Muscle layer of duodenum (tissue), 2 donors: Measurements from ENCODE around the gene CCR5AS.
"Not testable (repeated sequence)": the region's sequence is repeated elsewhere in the genome, so short reads cannot be mapped to it uniquely, and the experiment has no call there.

ENCODE experiments used
- H3K27ac ChIP-seq: one replicate; pipeline ENCODE4 v1.7.0; 2013; ENCODE audit warnings: mild to moderate bottlenecking, low read length
- H3K27me3 ChIP-seq: one replicate; pipeline ENCODE4 v1.7.0; 2013; ENCODE audit warnings: low read depth, mild to moderate bottlenecking, control low read depth, low read length
- H3K36me3 ChIP-seq, 2 donors: one replicate each; pipeline ENCODE4 v1.7.0; 2013; ENCODE audit warnings: low read length in 2 of 2, control low read depth in 1 of 2, mild to moderate bottlenecking in 1 of 2; ENCODE audit not compliant: insufficient read depth in 2 of 2, control insufficient read depth in 1 of 2
- H3K4me1 ChIP-seq, 2 donors: one replicate each; pipeline ENCODE4 v1.7.0; 2013; ENCODE audit warnings: low read length in 2 of 2, mild to moderate bottlenecking in 2 of 2, control low read depth in 1 of 2, moderate library complexity in 1 of 2; ENCODE audit not compliant: insufficient read depth in 2 of 2, control insufficient read depth in 1 of 2
- H3K4me3 ChIP-seq, 2 donors: one replicate each; pipeline ENCODE4 v1.7.0; 2013; ENCODE audit warnings: low read length in 2 of 2, low read depth in 1 of 2, mild to moderate bottlenecking in 1 of 2
- H3K9me3 ChIP-seq, 2 donors: one replicate each; pipeline ENCODE4 v1.7.0; 2013; ENCODE audit warnings: low read length in 2 of 2, control low read depth in 1 of 2, mild to moderate bottlenecking in 1 of 2; ENCODE audit not compliant: control insufficient read depth in 1 of 2
- donor health status: healthy.

The CCR5AS gene

GRCh38 chr3:46391526-46391925 is 15.3 kb downstream of the CCR5AS start:
- not testable (repeated sequence) for H3K4me3 ChIP-seq, H3K4me1 ChIP-seq, H3K27ac ChIP-seq, H3K9me3 ChIP-seq, H3K36me3 ChIP-seq, H3K27me3 ChIP-seq

- Histone ChIP-seq H3K27me3 (no peaks in the 10 kb centered on the region), H3K4me3 (no peak overlapping the region), H3K27ac (no peak overlapping the region), H3K4me1 (no peaks in the 10 kb centered on the region), H3K36me3 (no peaks in the 10 kb centered on the region), H3K9me3 (no peaks in the 10 kb centered on the region)
Observed at GRCh38 chr3:46389306-46389705, 17.6 kb downstream of the CCR5AS start.

- not testable (repeated sequence) for H3K36me3 ChIP-seq, H3K4me3 ChIP-seq, H3K9me3 ChIP-seq, H3K27me3 ChIP-seq, H3K4me1 ChIP-seq, H3K27ac ChIP-seq
Observed at GRCh38 chr3:46388847-46389246, 18.0 kb downstream of the CCR5AS start.

- H3K4me1 ChIP-seq = no peaks in the 10 kb centered on the region
- no peaks in the 10 kb centered on the region for H3K27me3 ChIP-seq
- no peaks in the 10 kb centered on the region for H3K9me3 ChIP-seq
- H3K4me3 ChIP-seq = no peak overlapping the region
- H3K27ac ChIP-seq = no peak overlapping the region
- H3K36me3 ChIP-seq = no peaks in the 10 kb centered on the region
Observed at GRCh38 chr3:46386205-46386604, 20.7 kb downstream of the CCR5AS start.

GRCh38 chr3:46383951-46384330 is 22.9 kb downstream of the CCR5AS start:
- H3K36me3 ChIP-seq = no peaks in the 10 kb centered on the region
- H3K4me3 ChIP-seq = no peak overlapping the region
- H3K9me3 ChIP-seq = no peaks in the 10 kb centered on the region
- no peak overlapping the region for H3K27ac ChIP-seq
- H3K4me1 ChIP-seq = peaks cover 0 to 7% of the 10 kb centered on the region in 2 donors
- H3K27me3 ChIP-seq = no peaks in the 10 kb centered on the region

GRCh38 chr3:46383211-46383950 is 23.5 kb downstream of the CCR5AS start:
- H3K27ac ChIP-seq = no peak overlapping the region

GRCh38 chr3:46381625-46382024 is 25.2 kb downstream of the CCR5AS start:
- H3K4me1 ChIP-seq = peaks cover 0 to 7% of the 10 kb centered on the region in 2 donors
- no peaks in the 10 kb centered on the region for H3K9me3 ChIP-seq
- no peaks in the 10 kb centered on the region for H3K36me3 ChIP-seq
- no peak overlapping the region for H3K27ac ChIP-seq
- no peaks in the 10 kb centered on the region for H3K27me3 ChIP-seq
- no peak overlapping the region for H3K4me3 ChIP-seq

More at GRCh38 chr3:46383211-46383950, 23.5 kb downstream of the CCR5AS start:
- no peaks in the 10 kb centered on the region for H3K9me3 ChIP-seq
- no peaks in the 10 kb centered on the region for H3K27me3 ChIP-seq
- H3K4me1 ChIP-seq = peaks cover 0 to 7% of the 10 kb centered on the region in 2 donors
- no peaks in the 10 kb centered on the region for H3K36me3 ChIP-seq
- H3K4me3 ChIP-seq = no peak overlapping the region

- no peak overlapping the region for H3K27ac ChIP-seq
Observed at GRCh38 chr3:46380471-46381221, 26.2 kb downstream of the CCR5AS start.

GRCh38 chr3:46378426-46378942 is 28.4 kb downstream of the CCR5AS start:
- Histone ChIP-seq H3K27ac (no peak overlapping the region), H3K27me3 (no peaks in the 10 kb centered on the region), H3K4me3 (no peak overlapping the region), H3K4me1 (peaks cover 0 to 7% of the 10 kb centered on the region in 2 donors), H3K9me3 (no peaks in the 10 kb centered on the region), H3K36me3 (no peaks in the 10 kb centered on the region)

More at GRCh38 chr3:46380471-46381221, 26.2 kb downstream of the CCR5AS start:
- no peaks in the 10 kb centered on the region for H3K36me3 ChIP-seq
- H3K9me3 ChIP-seq = no peaks in the 10 kb centered on the region
- peaks cover 0 to 7% of the 10 kb centered on the region in 2 donors for H3K4me1 ChIP-seq
- H3K4me3 ChIP-seq = peak overlapping the region in 1 of 2 donors; percentile 5
- no peaks in the 10 kb centered on the region for H3K27me3 ChIP-seq

- H3K27me3 ChIP-seq = no peaks in the 10 kb centered on the region
- H3K4me1 ChIP-seq = peaks cover 0 to 3% of the 10 kb centered on the region in 2 donors
- no peak overlapping the region for H3K4me3 ChIP-seq
- no peak overlapping the region for H3K27ac ChIP-seq
- H3K36me3 ChIP-seq = no peaks in the 10 kb centered on the region
- H3K9me3 ChIP-seq = no peaks in the 10 kb centered on the region
Observed at GRCh38 chr3:46375814-46376213, 31.1 kb downstream of the CCR5AS start.

- Histone ChIP-seq H3K27me3 (no peaks in the 10 kb centered on the region), H3K4me1 (no peaks in the 10 kb centered on the region), H3K36me3 (no peaks in the 10 kb centered on the region), H3K27ac (no peak overlapping the region), H3K9me3 (no peaks in the 10 kb centered on the region), H3K4me3 (no peak overlapping the region)
Observed at GRCh38 chr3:46375218-46375617, 31.6 kb downstream of the CCR5AS start.
